Muscle layer of colon (tissue), 2 donors: ENCODE measurements around the gene GRAMD2A.

Source experiments
- H3K27ac ChIP-seq: one replicate; pipeline ENCODE4 v1.7.0; 2013; ENCODE audit warnings: low read depth, mild to moderate bottlenecking, low read length, moderate library complexity
- H3K27me3 ChIP-seq, 2 donors: one replicate each; pipeline ENCODE4 v1.7.0; 2013; ENCODE audit warnings: low read length in 2 of 2, mild to moderate bottlenecking in 2 of 2; ENCODE audit not compliant: insufficient read depth in 2 of 2, control insufficient read depth in 1 of 2
- H3K36me3 ChIP-seq: one replicate; pipeline ENCODE4 v1.7.0; 2013; ENCODE audit warnings: mild to moderate bottlenecking, low read length; ENCODE audit not compliant: insufficient read depth
- H3K4me1 ChIP-seq: one replicate; pipeline ENCODE4 v1.7.0; 2013; ENCODE audit warnings: mild to moderate bottlenecking, low read length; ENCODE audit not compliant: insufficient read depth
- H3K4me3 ChIP-seq, 2 donors: one replicate each; pipeline ENCODE4 v1.7.0; 2013; ENCODE audit warnings: low read length in 2 of 2, low read depth in 1 of 2, mild to moderate bottlenecking in 1 of 2, moderate library complexity in 1 of 2
- H3K9ac ChIP-seq: one replicate; pipeline ENCODE4 v1.7.0; 2013; ENCODE audit warnings: low read length
- H3K9me3 ChIP-seq: one replicate; pipeline ENCODE4 v1.7.0; 2013; ENCODE audit warnings: mild to moderate bottlenecking, low read length
- donor health status: abdominal sarcoma.
- donor health status: Adenocarcinoma of cecum.

Gene GRAMD2A

GRCh38 chr15:72156928-72157327, 40.7 kb downstream of the GRAMD2A start:
- Histone ChIP-seq H3K9me3 (no peaks in the 10 kb centered on the region), H3K4me1 (peaks cover 17% of the 10 kb centered on the region), H3K27me3 (no peaks in the 10 kb centered on the region), H3K4me3 (no peak overlapping the region), H3K9ac (no peak overlapping the region), H3K27ac (no peak overlapping the region), H3K36me3 (no peaks in the 10 kb centered on the region)

GRCh38 chr15:72155635-72156616, 41.7 kb downstream of the GRAMD2A start:
- peak overlapping the region; percentile 45 to 67 for H3K4me3 ChIP-seq
- no peaks in the 10 kb centered on the region for H3K27me3 ChIP-seq
- H3K4me1 ChIP-seq, result peaks cover 17% of the 10 kb centered on the region
- peak overlapping the region; percentile 67 for H3K27ac ChIP-seq
- H3K9ac ChIP-seq, result peak overlapping the region; percentile 52
- no peaks in the 10 kb centered on the region for H3K9me3 ChIP-seq
- H3K36me3 ChIP-seq, result no peaks in the 10 kb centered on the region

- Histone ChIP-seq H3K4me1 (peaks cover 17% of the 10 kb centered on the region), H3K36me3 (no peaks in the 10 kb centered on the region), H3K9ac (peak overlapping the region; percentile 52), H3K27ac (peak overlapping the region; percentile 67), H3K9me3 (no peaks in the 10 kb centered on the region), H3K4me3 (peak overlapping the region; percentile 45 to 67), H3K27me3 (no peaks in the 10 kb centered on the region)
Observed at GRCh38 chr15:72155003-72155621, 42.5 kb downstream of the GRAMD2A start.

DNA sequence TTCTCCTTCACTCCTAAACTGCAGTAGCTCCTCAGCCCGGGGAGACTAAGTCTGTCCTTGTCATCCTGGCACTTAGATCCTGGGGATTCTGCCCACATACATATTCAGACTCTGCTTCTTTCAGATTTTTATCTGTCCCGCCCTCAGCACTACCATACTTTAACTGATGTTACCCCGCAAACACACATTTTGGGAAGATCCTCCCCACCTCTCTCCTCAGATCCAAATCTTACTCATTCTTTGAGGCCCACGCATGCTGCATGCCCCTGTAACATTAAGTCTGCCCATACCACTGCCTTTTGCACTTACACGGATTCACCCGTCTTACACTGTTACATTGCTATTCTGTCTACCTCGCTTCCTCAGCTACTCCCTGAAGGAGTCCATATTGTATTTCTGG, 43.3 kb downstream of the GRAMD2A start:
- H3K4me3 ChIP-seq, result no peak overlapping the region
- H3K36me3 ChIP-seq, result no peaks in the 10 kb centered on the region
- peak overlapping the region; percentile 63 for H3K27ac ChIP-seq
- H3K4me1 ChIP-seq, result peaks cover 17% of the 10 kb centered on the region
- no peaks in the 10 kb centered on the region for H3K27me3 ChIP-seq
- no peaks in the 10 kb centered on the region for H3K9me3 ChIP-seq
- no peak overlapping the region for H3K9ac ChIP-seq

DNA sequence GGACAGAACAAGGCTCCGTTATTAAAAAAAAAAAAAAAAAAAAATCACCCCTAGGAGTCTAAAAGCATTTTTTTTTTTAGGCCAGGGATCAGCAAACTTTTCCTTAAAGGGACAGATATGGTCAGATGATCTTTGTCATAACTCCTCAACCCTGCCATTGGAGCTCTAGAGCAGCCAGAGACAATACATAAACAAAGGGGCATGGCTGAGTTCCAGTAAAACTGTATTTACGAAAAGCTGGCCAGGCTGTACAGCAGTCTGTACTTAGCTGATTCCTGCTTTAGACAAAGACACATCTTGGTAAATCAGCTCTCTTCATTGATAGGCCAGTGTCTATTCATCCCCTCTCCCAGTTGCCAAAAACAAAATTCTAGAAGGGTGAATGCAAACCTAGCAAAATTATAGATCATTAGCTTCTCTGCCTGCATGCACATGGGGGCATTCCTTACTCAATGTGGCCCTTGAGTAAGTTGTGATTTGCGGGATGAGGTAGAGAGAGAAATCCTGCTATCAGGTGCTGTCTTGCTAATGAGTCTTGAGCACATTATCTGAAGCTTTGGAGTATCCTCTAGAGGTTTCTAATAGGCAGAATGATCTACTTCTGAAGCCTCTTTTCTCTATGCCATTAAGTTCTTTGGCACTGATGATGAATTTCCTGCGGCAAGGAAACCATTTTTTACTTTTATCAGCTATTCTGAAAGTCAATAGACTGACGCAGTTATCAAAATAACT, 44.2 kb downstream of the GRAMD2A start:
- H3K4me1 ChIP-seq, result peaks cover 17% of the 10 kb centered on the region
- no peaks in the 10 kb centered on the region for H3K27me3 ChIP-seq
- no peak overlapping the region for H3K9ac ChIP-seq
- no peak overlapping the region for H3K27ac ChIP-seq
- no peaks in the 10 kb centered on the region for H3K36me3 ChIP-seq
- no peak overlapping the region for H3K4me3 ChIP-seq
- H3K9me3 ChIP-seq, result no peaks in the 10 kb centered on the region

- Histone ChIP-seq H3K9ac (no peak overlapping the region), H3K9me3 (no peaks in the 10 kb centered on the region), H3K4me3 (no peak overlapping the region), H3K4me1 (no peaks in the 10 kb centered on the region), H3K27ac (no peak overlapping the region), H3K36me3 (no peaks in the 10 kb centered on the region), H3K27me3 (no peaks in the 10 kb centered on the region)
Observed at GRCh38 chr15:72147418-72147817, 50.2 kb downstream of the GRAMD2A start.

GRCh38 chr15:72146934-72147333, 50.7 kb downstream of the GRAMD2A start:
- H3K9me3 ChIP-seq, result no peaks in the 10 kb centered on the region
- H3K27me3 ChIP-seq, result no peaks in the 10 kb centered on the region
- no peaks in the 10 kb centered on the region for H3K4me1 ChIP-seq
- no peak overlapping the region for H3K4me3 ChIP-seq
- H3K36me3 ChIP-seq, result no peaks in the 10 kb centered on the region
- H3K9ac ChIP-seq, result no peak overlapping the region
- H3K27ac ChIP-seq, result no peak overlapping the region

GRCh38 chr15:72146221-72146620, 51.4 kb downstream of the GRAMD2A start:
- Histone ChIP-seq H3K36me3 (no peaks in the 10 kb centered on the region), H3K4me1 (no peaks in the 10 kb centered on the region), H3K9me3 (no peaks in the 10 kb centered on the region), H3K9ac (no peak overlapping the region), H3K4me3 (no peak overlapping the region), H3K27me3 (no peaks in the 10 kb centered on the region), H3K27ac (no peak overlapping the region)

DNA sequence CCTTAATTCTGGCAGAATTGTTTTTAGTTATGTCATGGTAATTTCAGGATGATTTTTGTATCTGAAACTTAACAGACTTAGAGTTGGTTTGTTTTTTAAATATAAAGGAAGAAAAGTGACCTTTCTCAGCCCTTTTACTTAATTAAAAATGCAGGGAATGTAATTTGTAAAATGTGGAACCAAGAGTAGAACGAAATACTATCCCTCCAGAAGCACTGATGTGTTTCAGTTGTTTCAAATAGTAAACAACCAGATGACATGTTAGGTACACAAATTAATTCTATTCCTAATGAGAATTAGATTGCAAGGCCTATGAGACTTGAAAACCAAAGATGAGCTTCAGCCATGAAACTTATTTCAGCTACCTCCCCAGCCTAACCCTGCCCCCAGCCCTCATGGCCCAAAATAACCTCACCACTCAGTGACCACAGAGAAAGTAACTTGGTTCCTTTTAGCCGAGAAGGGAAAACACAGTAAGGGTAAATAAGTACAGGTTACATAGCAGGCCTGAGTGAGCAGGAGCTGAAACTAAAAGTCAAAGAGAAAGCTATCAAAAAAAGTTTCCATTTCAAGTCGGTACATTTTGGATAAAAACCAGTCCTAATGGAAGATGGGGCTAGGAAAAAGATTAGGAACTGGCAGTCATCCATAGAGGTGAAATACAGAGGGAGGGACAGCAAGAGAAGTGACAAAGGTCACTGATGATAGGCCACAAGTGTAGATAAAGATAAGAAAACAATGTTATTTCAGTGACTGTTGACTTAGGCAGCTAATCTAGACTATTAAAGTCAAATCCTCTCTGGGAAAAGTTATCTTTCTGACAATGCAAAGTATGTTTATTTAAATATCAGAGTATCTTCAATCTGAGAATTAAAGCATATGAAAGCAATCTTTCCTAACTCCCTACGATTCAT, 56.2 kb downstream of the GRAMD2A start:
- H3K9ac ChIP-seq, result no peak overlapping the region
- H3K4me3 ChIP-seq, result no peak overlapping the region
- H3K9me3 ChIP-seq, result no peaks in the 10 kb centered on the region
- no peaks in the 10 kb centered on the region for H3K27me3 ChIP-seq
- H3K4me1 ChIP-seq, result no peaks in the 10 kb centered on the region
- H3K36me3 ChIP-seq, result no peaks in the 10 kb centered on the region
- H3K27ac ChIP-seq, result no peak overlapping the region

- no peaks in the 10 kb centered on the region for H3K4me1 ChIP-seq
- no peak overlapping the region for H3K9ac ChIP-seq
- H3K4me3 ChIP-seq, result no peak overlapping the region
- H3K27ac ChIP-seq, result no peak overlapping the region
- no peaks in the 10 kb centered on the region for H3K27me3 ChIP-seq
- no peaks in the 10 kb centered on the region for H3K9me3 ChIP-seq
- no peaks in the 10 kb centered on the region for H3K36me3 ChIP-seq
Observed at GRCh38 chr15:72140088-72140487, 57.5 kb downstream of the GRAMD2A start.
